Ascending aorta (tissue), 2 donors: ENCODE results near the gene ACTMAP. TPM values are rescaled to one million over a fixed set of nuclear protein-coding genes. Genes with fewer than 3 reads are reported as not detected.
"Not testable (repeated sequence)": the region's sequence is repeated elsewhere in the genome, so short reads cannot be mapped to it uniquely, and the experiment has no call there.

ENCODE experiments used
- DNase-seq, 2 donors: peaks; one replicate each; pipeline ENCODE4 v3.0.0-alpha.2; 2019; ENCODE audit warnings: low spot score in 2 of 2
- H3K27ac ChIP-seq, 2 donors: fragments of 200-600 bp; sonication (generic); one replicate each; pipeline ENCODE4 v1.5.1; 2016 to 2017; ENCODE audit warnings: mild to moderate bottlenecking in 1 of 2
- H3K27me3 ChIP-seq: fragments of 200-600 bp; sonication (generic); one replicate; pipeline ENCODE4 v1.5.1; 2017
- H3K36me3 ChIP-seq, 2 donors: fragments of 200-600 bp; sonication (generic); one replicate each; pipeline ENCODE4 v1.5.1; 2016
- H3K4me1 ChIP-seq, 2 donors: fragments of 200-600 bp; sonication (generic); one replicate each; pipeline ENCODE4 v1.5.1; 2016 to 2017; ENCODE audit warnings: mild to moderate bottlenecking in 1 of 2
- H3K4me3 ChIP-seq, 2 donors: fragments of 200-600 bp; sonication (generic); one replicate each; pipeline ENCODE4 v1.5.1; 2016 to 2017; ENCODE audit warnings: mild to moderate bottlenecking in 1 of 2
- H3K9me3 ChIP-seq, 2 donors: fragments of 200-600 bp; sonication (generic); one replicate each; pipeline ENCODE4 v1.5.1; 2016
- intact Hi-C: fragments of 100-400 bp; cut with DNase I; formaldehyde crosslinking; loops from one replicate; pipeline ENCODE4 v1.15.1; 2023
- total RNA-seq: library from RNA; depleted of rRNA; stranded (reverse); fragments of >200 nt; gene quantifications from one replicate; pipeline ENCODE4 v1.1.0, GENCODE V29; 2016
- TF ChIP-seq, protein P1 (sequence below), 3 experiments: fragments of 200-600 bp in 2 of 3; fragments of 450-650 bp in 1 of 3; sonication (generic) in 2 of 3; IDR thresholded peaks; one replicate each; pipeline ENCODE4 v1.5.1; 2016 to 2019; ENCODE audit warnings: antibody characterized with exemption in 3 of 3, mild to moderate bottlenecking in 1 of 3, moderate library complexity in 1 of 3

ACTMAP gene
- total RNA-seq, 1 donor from 2014 or later, result 8.3 TPM

DNA sequence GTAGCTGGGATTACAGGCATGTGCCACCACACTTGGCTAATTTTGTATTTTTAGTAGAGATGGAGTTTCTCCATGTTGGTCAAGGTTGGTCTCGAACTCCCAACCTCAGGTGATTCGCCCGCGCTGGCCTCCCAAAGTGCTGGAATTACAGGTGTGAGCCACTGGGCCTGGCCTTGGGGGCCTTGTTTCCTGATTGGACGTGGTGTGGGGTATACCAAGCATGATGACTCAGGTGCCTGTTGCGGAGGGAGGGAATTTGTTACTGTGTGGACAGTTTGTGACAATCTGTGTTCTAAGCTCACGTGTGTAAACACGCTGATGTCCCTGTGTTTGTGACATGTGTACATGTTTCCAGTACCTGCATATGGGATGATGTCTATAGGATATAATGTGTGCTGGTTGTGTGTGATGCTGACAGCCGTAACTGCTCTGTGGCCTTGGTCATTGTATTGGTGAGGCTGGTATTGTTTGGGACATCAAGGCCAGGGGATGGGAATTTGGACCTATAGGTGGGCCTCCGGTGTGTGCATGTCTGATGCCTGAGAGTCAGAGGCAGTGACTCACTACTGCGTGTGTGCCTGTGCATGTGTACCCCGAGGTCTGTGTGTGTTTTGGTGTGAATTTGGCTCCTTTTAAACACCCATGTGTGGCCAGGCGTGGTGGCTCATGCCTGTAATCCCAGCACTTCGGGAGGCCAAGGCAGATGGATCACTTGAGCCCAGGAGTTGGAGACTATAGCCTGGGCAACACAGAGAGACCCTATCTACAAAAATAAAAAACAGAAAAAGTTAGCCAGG is 47.1 kb upstream of the ACTMAP start:
- Histone ChIP-seq H3K4me1 (peaks cover 19 to 37% of the 10 kb centered on the region in 2 donors), H3K27me3 (no peaks in the 10 kb centered on the region), H3K9me3 (no peaks in the 10 kb centered on the region), H3K4me3 (peak overlapping the region in 1 of 2 donors; percentile 99), H3K27ac (peak overlapping the region; percentile 89 to 95), H3K36me3 (peaks cover 8 to 12% of the 10 kb centered on the region in 2 donors)
- intact Hi-C loops, result loop anchor here (5.0 to 10.0 kb wide), 2 partner anchors 135 to 373 kb away; partner anchors contain the start of gene SERTAD1
- no peak for DNase-seq
- TF ChIP-seq, protein P1, sequence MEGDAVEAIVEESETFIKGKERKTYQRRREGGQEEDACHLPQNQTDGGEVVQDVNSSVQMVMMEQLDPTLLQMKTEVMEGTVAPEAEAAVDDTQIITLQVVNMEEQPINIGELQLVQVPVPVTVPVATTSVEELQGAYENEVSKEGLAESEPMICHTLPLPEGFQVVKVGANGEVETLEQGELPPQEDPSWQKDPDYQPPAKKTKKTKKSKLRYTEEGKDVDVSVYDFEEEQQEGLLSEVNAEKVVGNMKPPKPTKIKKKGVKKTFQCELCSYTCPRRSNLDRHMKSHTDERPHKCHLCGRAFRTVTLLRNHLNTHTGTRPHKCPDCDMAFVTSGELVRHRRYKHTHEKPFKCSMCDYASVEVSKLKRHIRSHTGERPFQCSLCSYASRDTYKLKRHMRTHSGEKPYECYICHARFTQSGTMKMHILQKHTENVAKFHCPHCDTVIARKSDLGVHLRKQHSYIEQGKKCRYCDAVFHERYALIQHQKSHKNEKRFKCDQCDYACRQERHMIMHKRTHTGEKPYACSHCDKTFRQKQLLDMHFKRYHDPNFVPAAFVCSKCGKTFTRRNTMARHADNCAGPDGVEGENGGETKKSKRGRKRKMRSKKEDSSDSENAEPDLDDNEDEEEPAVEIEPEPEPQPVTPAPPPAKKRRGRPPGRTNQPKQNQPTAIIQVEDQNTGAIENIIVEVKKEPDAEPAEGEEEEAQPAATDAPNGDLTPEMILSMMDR (IDR thresholded peaks at IDR 0.05), result no peak

DNA sequence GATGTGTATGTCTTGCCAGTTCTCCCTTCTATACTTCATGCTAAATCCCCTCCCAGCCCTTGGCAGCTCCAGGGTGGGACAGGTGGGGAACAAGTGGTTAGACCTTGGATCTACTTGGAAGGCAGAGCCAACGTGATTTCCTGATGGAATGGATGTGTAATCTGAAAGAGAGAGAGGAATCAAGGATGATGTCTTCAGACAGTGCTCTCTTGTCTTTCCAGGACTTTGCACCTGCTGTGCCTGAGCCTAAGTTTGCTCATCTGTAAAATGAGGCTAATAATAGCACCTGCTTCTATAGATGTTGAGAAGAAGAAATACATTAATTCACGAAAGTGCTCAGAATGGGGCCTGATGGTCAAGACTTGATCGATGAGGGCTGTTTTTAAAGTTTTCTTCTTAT is 41.7 kb upstream of the ACTMAP start:
- Histone ChIP-seq H3K4me1 (peaks cover 14 to 32% of the 10 kb centered on the region in 2 donors), H3K9me3 (no peaks in the 10 kb centered on the region), H3K4me3 (peak overlapping the region in 1 of 2 donors; percentile 30), H3K27ac (peak overlapping the region; percentile 82 to 85), H3K27me3 (no peaks in the 10 kb centered on the region), H3K36me3 (peaks cover 10% of the 10 kb centered on the region in 2 donors)
- TF ChIP-seq, protein P1 (IDR thresholded peaks at IDR 0.05), result no peak
- intact Hi-C loops, result loop anchor here (5.0 to 10.0 kb wide), 2 partner anchors 367 to 430 kb away; partner anchors contain the start of gene SERTAD1
- no peak for DNase-seq

DNA sequence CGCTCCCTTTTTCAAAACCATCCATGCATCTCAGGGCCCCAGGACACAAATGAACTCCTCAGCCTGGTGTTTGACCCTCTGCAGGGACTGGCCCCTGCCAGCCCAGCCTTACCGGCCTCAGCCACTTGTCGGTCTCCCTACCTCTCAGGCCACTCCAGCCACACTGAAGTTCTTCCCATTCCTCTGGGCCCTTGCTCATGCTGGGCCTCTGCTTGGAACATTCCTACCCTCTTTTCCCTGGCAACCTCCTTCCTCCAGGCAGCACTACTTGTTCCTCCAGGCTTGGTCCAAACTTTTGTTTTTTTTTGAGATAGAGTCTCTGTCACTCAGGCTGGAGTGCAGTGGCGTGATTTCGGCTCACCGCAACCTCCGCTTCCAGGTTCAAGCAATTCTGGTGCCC is 41.1 kb upstream of the ACTMAP start:
- Histone ChIP-seq H3K9me3 (no peaks in the 10 kb centered on the region), H3K27me3 (no peaks in the 10 kb centered on the region), H3K36me3 (peaks cover 11 to 16% of the 10 kb centered on the region in 2 donors), H3K27ac (peak overlapping the region; percentile 82 to 85), H3K4me1 (peaks cover 14 to 32% of the 10 kb centered on the region in 2 donors), H3K4me3 (no peak overlapping the region)
- DNase-seq, result peak in 1 of 2 donors; percentile 84
- TF ChIP-seq, protein P1 (IDR thresholded peaks at IDR 0.05), result no peak
- intact Hi-C loops, result loop anchor here (5.0 to 10.0 kb wide), 2 partner anchors 367 to 431 kb away; partner anchors contain the start of gene SERTAD1

DNA sequence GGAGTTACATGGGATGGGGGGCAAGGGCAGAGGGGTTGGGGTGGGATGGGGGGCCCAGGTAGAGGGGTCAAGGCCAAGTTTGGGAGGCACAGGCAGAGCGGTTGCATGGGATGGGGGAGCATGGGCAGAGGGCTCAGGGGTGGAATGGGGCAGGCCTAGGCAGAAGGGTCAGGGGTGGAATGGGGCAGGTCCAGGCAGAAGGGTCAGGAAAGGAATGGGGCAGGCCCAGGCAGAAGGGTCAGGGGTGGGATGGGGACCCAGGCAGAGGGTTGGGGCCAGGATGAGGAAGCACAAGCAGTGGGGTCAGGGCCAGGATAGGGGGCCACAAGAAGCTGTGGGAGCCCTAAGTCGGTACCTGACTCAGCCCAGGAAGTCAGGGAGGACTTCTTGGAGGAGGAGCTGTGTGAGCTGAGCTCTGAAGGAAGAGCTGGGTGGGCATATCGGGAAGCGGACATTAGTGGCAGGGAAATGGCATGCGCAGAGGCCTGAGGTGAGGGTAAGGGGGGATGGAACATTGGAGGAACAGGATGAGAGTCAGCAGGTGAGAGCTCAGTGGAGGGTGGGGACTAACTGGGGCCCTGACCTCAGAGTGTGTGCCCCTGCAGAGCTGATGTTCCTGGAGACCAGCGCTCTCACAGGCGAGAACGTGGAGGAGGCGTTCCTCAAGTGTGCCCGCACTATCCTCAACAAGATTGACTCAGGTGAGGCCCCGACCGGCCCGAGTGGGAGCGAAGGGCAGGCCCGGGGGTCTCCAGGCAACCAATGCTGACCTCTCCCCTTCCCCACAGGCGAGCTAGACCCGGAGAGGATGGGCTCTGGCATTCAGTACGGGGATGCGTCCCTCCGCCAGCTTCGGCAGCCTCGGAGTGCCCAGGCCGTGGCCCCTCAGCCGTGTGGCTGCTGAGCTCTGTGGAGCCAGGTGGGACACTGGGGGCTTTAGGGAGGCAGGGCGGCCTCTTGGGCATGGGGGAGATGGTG is 36.1 kb upstream of the ACTMAP start:
- intact Hi-C loops, result no loop called here
- H3K9me3 ChIP-seq, result no peaks in the 10 kb centered on the region
- peaks cover 6 to 14% of the 10 kb centered on the region in 2 donors for H3K4me1 ChIP-seq
- no peaks in the 10 kb centered on the region for H3K27me3 ChIP-seq
- peaks cover 20 to 35% of the 10 kb centered on the region in 2 donors for H3K36me3 ChIP-seq
- TF ChIP-seq, protein P1 (IDR thresholded peaks at IDR 0.05), result no peak
- no peak for DNase-seq
- H3K4me3 ChIP-seq, result no peak overlapping the region
- no peak overlapping the region for H3K27ac ChIP-seq

DNA sequence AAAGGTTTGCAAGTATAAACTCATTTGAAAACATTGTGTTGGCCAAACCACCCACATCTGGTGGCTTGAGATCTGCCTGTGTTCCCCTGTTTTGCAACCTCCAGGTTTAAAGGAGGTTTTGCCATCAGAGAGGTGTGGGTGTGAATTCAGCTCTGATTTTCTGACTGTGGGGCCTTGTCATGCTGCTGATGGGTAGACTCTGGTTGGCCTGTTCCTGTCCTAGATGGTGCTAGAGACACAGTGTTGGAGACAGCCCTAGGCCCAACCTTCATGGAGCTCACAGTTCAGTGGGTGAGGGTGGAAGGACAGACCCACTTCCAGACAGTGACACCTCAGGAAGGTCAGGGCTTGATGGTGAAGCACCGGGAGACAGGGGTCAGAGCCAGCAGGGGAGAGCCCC is 35.2 kb upstream of the ACTMAP start:
- Histone ChIP-seq H3K27me3 (no peaks in the 10 kb centered on the region), H3K36me3 (peaks cover 20 to 35% of the 10 kb centered on the region in 2 donors), H3K4me3 (no peak overlapping the region), H3K9me3 (no peaks in the 10 kb centered on the region), H3K4me1 (peaks cover 0 to 6% of the 10 kb centered on the region in 2 donors), H3K27ac (peak overlapping the region in 1 of 2 donors; percentile 16)
- intact Hi-C loops, result no loop called here
- no peak for DNase-seq
- TF ChIP-seq, protein P1 (IDR thresholded peaks at IDR 0.05), result no peak

DNA sequence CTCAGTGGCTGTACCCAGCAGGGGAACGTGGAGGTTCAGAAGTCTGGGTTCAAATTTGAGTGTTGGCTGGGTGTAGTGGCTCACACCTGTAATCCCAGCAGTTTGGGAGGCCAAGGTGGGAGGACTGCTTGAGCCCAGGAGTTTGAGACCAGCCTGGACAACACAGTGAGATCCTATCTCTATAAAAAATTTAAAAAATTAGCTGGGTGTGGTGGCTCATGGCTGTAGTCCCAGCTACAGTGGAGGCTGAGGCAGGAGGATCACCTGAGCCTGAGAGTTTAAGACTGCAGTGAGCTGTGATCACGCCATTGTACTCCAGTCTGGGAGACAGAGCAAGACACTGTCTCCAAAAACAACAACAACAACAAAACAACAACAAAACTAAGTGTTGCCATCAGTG is 33.9 kb upstream of the ACTMAP start:
- intact Hi-C loops, DNase-seq, H3K4me1 ChIP-seq, H3K4me3 ChIP-seq, H3K27me3 ChIP-seq, H3K27ac ChIP-seq, H3K9me3 ChIP-seq: not testable (repeated sequence)
- H3K36me3 ChIP-seq, result peaks cover 24 to 31% of the 10 kb centered on the region in 2 donors
